HepG2 (cell line): ENCODE data around the gene LASP1. TPM values are rescaled to one million over a fixed set of nuclear protein-coding genes. Genes with fewer than 3 reads are reported as not detected.

Source experiments
- BRF2 ChIP-seq: sonication (generic); formaldehyde crosslinking; IDR thresholded peaks from 2 replicates; pipeline ENCODE4 v1.8.1; 2022; ENCODE audit warnings: mild to moderate bottlenecking, missing genetic modification reagents
- DPF2 ChIP-seq: sonication (generic); formaldehyde crosslinking; IDR thresholded peaks from 2 replicates; pipeline ENCODE4 v1.4.0; 2020; ENCODE audit warnings: mild to moderate bottlenecking, low read depth, missing genetic modification reagents, borderline replicate concordance
- GABPB1 ChIP-seq: IDR thresholded peaks from 2 replicates; pipeline ENCODE4 v1.6.1; 2016; ENCODE audit warnings: mild to moderate bottlenecking, missing genetic modification reagents, moderate library complexity, missing compliant biosample characterization
- KAT7 ChIP-seq: IDR thresholded peaks from 2 replicates; pipeline ENCODE4 v1.6.1; 2018; ENCODE audit warnings: borderline replicate concordance, missing compliant biosample characterization
- KLF12 ChIP-seq: sonication (generic); formaldehyde crosslinking; IDR thresholded peaks from 2 replicates; pipeline ENCODE4 v1.4.0; 2020; ENCODE audit warnings: missing genetic modification reagents, borderline replicate concordance
- NBN ChIP-seq: fragments of 450-650 bp; conservative IDR thresholded peaks from 2 replicates; pipeline ENCODE4 v1.6.1; 2017
- PCBP2 ChIP-seq: fragments of 200-400 bp; formaldehyde crosslinking; optimal IDR thresholded peaks from 2 replicates; pipeline ENCODE3; 2018; ENCODE audit warnings: low read length, low read depth; ENCODE audit not compliant: poor library complexity, severe bottlenecking
- PLRG1 ChIP-seq: fragments of 450-650 bp; conservative IDR thresholded peaks from 2 replicates; pipeline ENCODE4 v1.6.1; 2016
- RBM39 ChIP-seq: fragments of 200-400 bp; formaldehyde crosslinking; IDR thresholded peaks from one replicate; pipeline ENCODE4 v1.6.1; 2018; ENCODE audit warnings: antibody characterized with exemption, mild to moderate bottlenecking, low read depth, low read length; ENCODE audit not compliant: poor library complexity, severe bottlenecking
- TGIF2 ChIP-seq: IDR thresholded peaks from 2 replicates; pipeline ENCODE4 v1.6.1; 2016; ENCODE audit warnings: control low read depth, missing compliant biosample characterization
- WIZ ChIP-seq: sonication (generic); formaldehyde crosslinking; IDR thresholded peaks from 2 replicates; pipeline ENCODE4 v1.5.1; 2020; ENCODE audit warnings: mild to moderate bottlenecking, missing genetic modification reagents
- YEATS4 ChIP-seq: sonication (generic); formaldehyde crosslinking; IDR thresholded peaks from 2 replicates; pipeline ENCODE4 v1.4.0; 2020; ENCODE audit warnings: missing genetic modification reagents, borderline replicate concordance
- ZNF160 ChIP-seq: sonication (generic); formaldehyde crosslinking; IDR thresholded peaks from 2 replicates; pipeline ENCODE4 v1.8.0; 2022; ENCODE audit warnings: mild to moderate bottlenecking, inconsistent platforms, missing genetic modification reagents
- ZNF282 ChIP-seq: fragments of 450-650 bp; IDR thresholded peaks from 2 replicates; pipeline ENCODE4 v1.6.1; 2018; ENCODE audit not compliant: partially characterized antibody
- ZNF432 ChIP-seq: sonication (generic); formaldehyde crosslinking; IDR thresholded peaks from 2 replicates; pipeline ENCODE4 v1.5.0; 2020; ENCODE audit warnings: missing genetic modification reagents, mild to moderate bottlenecking, borderline replicate concordance
- ZNF609 ChIP-seq: sonication (generic); formaldehyde crosslinking; IDR thresholded peaks from 2 replicates; pipeline ENCODE4 v1.4.0; 2020; ENCODE audit warnings: mild to moderate bottlenecking, missing genetic modification reagents, borderline replicate concordance
- polyA plus RNA-seq, 8 experiments: library from polyadenylated mRNA; depleted of rRNA in 3 of 8; stranded (reverse) in 7 of 8; unstranded in 1 of 8; fragments of >200 nt; fragmentation: Illumina TruSeq in 4 of 8; extraction: Trizol in 4 of 8; gene quantifications; 2 replicates each; pipeline versions ENCODE4 v1.2.1 to v1.2.3, GENCODE V29; 2011 to 2016; ENCODE audit warnings: low read depth in 4 of 8, missing spikeins in 1 of 8, mixed read lengths in 1 of 8; ENCODE audit not compliant: insufficient read depth in 1 of 8
- total RNA-seq, 5 experiments: library from RNA; depleted of rRNA; stranded (reverse); fragments of >200 nt; fragmentation: Illumina TruSeq; extraction: Trizol; gene quantifications; 2 replicates each; pipeline ENCODE4 v1.2.3, GENCODE V29; 2016; ENCODE audit warnings: low read depth in 1 of 5
- TF ChIP-seq, protein P1 (sequence below): sonication (generic); formaldehyde crosslinking; IDR thresholded peaks from 2 replicates; pipeline ENCODE4 v1.4.0; 2020; ENCODE audit warnings: missing genetic modification reagents, borderline replicate concordance
- TF ChIP-seq, protein P2 (sequence below): IDR thresholded peaks from 2 replicates; pipeline ENCODE4 v1.6.1; 2018; ENCODE audit warnings: missing genetic modification reagents

The LASP1 gene
- total and polyA plus RNA-seq, 2 of the 13 experiments (the other 11 are each of a cell fraction or from before 2014, with no cell fraction given), result 70.1 to 97.0 TPM

DNA sequence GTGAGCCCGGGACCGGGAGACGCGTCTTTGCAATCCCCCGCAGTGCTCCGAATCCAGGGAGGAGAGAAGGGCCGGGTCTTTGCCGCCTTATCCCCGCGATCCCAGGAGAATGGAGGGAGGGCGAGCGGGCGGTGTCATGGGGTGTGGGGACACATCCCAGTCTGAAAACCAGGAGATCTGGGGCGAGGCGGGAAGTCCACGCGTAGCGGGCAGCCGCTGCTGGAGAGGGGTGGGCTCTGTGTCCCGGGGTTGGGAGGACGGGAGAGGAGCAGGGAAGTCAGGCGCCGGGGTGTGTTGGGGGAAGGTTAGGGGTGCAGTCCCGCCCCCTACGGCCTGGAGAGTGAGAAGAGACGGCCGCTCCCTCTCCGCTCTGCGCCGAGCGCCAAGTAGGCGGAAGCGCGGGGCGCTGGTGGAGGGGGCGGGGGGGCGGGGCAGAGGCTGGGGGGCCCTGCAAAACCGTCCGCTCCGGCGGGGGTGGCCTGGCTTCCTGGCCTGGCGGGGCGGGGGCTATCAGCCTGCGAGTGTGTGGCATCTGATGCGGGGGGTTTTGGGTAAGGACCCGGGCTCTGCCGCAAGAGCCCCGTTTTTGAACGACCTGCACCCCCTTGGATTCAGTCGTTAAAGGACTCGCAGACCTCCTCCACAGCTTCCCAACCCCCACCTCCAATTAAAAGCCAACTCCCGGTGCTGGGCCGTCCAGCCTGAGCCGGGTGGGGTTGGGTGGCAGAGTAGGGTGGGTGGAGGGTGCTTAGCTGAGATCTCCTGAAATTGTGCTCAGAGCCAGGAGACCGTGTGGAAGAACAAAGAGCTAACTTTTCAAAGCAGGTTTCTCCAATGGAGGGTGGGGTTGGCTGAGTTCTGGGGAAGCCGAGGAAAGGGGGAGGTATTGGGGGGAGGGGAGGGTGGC lies 654 bp downstream of the LASP1 start (continued):
- TF ChIP-seq, protein P1, sequence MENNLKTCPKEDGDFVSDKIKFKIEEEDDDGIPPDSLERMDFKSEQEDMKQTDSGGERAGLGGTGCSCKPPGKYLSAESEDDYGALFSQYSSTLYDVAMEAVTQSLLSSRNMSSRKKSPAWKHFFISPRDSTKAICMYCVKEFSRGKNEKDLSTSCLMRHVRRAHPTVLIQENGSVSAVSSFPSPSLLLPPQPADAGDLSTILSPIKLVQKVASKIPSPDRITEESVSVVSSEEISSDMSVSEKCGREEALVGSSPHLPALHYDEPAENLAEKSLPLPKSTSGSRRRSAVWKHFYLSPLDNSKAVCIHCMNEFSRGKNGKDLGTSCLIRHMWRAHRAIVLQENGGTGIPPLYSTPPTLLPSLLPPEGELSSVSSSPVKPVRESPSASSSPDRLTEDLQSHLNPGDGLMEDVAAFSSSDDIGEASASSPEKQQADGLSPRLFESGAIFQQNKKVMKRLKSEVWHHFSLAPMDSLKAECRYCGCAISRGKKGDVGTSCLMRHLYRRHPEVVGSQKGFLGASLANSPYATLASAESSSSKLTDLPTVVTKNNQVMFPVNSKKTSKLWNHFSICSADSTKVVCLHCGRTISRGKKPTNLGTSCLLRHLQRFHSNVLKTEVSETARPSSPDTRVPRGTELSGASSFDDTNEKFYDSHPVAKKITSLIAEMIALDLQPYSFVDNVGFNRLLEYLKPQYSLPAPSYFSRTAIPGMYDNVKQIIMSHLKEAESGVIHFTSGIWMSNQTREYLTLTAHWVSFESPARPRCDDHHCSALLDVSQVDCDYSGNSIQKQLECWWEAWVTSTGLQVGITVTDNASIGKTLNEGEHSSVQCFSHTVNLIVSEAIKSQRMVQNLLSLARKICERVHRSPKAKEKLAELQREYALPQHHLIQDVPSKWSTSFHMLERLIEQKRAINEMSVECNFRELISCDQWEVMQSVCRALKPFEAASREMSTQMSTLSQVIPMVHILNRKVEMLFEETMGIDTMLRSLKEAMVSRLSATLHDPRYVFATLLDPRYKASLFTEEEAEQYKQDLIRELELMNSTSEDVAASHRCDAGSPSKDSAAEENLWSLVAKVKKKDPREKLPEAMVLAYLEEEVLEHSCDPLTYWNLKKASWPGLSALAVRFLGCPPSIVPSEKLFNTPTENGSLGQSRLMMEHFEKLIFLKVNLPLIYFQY (CRISPR knock-in tag), result no peak
- TF ChIP-seq KLF12, result no peak
- peak; percentile 33; the same call in 1 of the 2 replicates for TF ChIP-seq TGIF2 (CRISPR knock-in tag)
- TF ChIP-seq BRF2, result no peak; the same call in none of the 2 replicates
- TF ChIP-seq WIZ (CRISPR knock-in tag), result no peak
- TF ChIP-seq YEATS4, result no peak
- TF ChIP-seq PLRG1, result no peak
- TF ChIP-seq ZNF282, result no peak
- TF ChIP-seq, protein P2, sequence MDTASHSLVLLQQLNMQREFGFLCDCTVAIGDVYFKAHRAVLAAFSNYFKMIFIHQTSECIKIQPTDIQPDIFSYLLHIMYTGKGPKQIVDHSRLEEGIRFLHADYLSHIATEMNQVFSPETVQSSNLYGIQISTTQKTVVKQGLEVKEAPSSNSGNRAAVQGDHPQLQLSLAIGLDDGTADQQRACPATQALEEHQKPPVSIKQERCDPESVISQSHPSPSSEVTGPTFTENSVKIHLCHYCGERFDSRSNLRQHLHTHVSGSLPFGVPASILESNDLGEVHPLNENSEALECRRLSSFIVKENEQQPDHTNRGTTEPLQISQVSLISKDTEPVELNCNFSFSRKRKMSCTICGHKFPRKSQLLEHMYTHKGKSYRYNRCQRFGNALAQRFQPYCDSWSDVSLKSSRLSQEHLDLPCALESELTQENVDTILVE (CRISPR knock-in tag), result no peak
- TF ChIP-seq GABPB1 (CRISPR knock-in tag), result 0 out of 2 replicates have a peak, but pooled peaks have one; percentile 2
- TF ChIP-seq RBM39, result peak; percentile 72
- TF ChIP-seq ZNF160 (CRISPR knock-in tag), result no peak
- no peak for TF ChIP-seq KAT7 (CRISPR knock-in tag)
- TF ChIP-seq ZNF609 (CRISPR knock-in tag), result 0 out of 2 replicates have a peak, but pooled peaks have one; percentile 56
- no peak for TF ChIP-seq ZNF432 (CRISPR knock-in tag)
- TF ChIP-seq PCBP2, result no peak
- no peak for TF ChIP-seq NBN
- TF ChIP-seq DPF2 (CRISPR knock-in tag), result no peak
